Effector memory CD8-positive, alpha-beta T cell (primary cell): ENCODE data around the gene TAGLN3.

Source experiments
- ATAC-seq: fragments of 150-1000 bp; cut with Tn5 transposase; replicated peaks from 2 replicates; pipeline ENCODE4 v1.10.0; 2021; ENCODE audit warnings: mild to moderate bottlenecking, moderate library complexity
- DNase-seq, 3 experiments: peaks; one replicate each; pipeline ENCODE4 v3.0.0; 2021
- H3K27ac Mint-ChIP-seq, 2 donors: one replicate each; pipeline ENCODE4 v1.8.0; 2022; ENCODE audit warnings: mild to moderate bottlenecking in 2 of 2, mixed read lengths in 2 of 2, moderate library complexity in 2 of 2
- H3K27me3 Mint-ChIP-seq, 2 donors: one replicate each; pipeline ENCODE4 v1.8.0; 2022; ENCODE audit warnings: mixed read lengths in 2 of 2
- H3K36me3 Mint-ChIP-seq: one replicate; pipeline ENCODE4 v1.8.0; 2022; ENCODE audit warnings: mild to moderate bottlenecking, moderate library complexity, mixed read lengths; ENCODE audit not compliant: insufficient read depth
- H3K4me1 Mint-ChIP-seq, 2 donors: one replicate each; pipeline ENCODE4 v1.8.0; 2022; ENCODE audit warnings: low read depth in 2 of 2, mixed read lengths in 2 of 2
- H3K4me3 Mint-ChIP-seq, 2 donors: one replicate each; pipeline ENCODE4 v1.8.0; 2022; ENCODE audit warnings: mild to moderate bottlenecking in 2 of 2, mixed read lengths in 2 of 2, moderate library complexity in 2 of 2
- H3K9me3 Mint-ChIP-seq, 2 donors: one replicate each; pipeline ENCODE4 v1.8.0; 2022; ENCODE audit warnings: mixed read lengths in 2 of 2

TAGLN3 gene

GRCh38 chr3:112005091-112005672, 6.5 kb downstream of the TAGLN3 start:
- Mint-ChIP-seq H3K4me3 (no peak overlapping the region), H3K27me3 (no peaks in the 10 kb centered on the region), H3K4me1 (peaks cover 18 to 20% of the 10 kb centered on the region in 2 donors), H3K9me3 (no peaks in the 10 kb centered on the region), H3K27ac (no peak overlapping the region), H3K36me3 (no peaks in the 10 kb centered on the region)
- ATAC-seq (no peak), DNase-seq (no peak)

- no peak overlapping the region for H3K27ac Mint-ChIP-seq
- no peak overlapping the region for H3K4me3 Mint-ChIP-seq
- peaks cover 11 to 15% of the 10 kb centered on the region in 2 donors for H3K4me1 Mint-ChIP-seq
- H3K27me3 Mint-ChIP-seq = no peaks in the 10 kb centered on the region
- H3K9me3 Mint-ChIP-seq = no peaks in the 10 kb centered on the region
- DNase-seq (no peak), ATAC-seq (no peak)
- H3K36me3 Mint-ChIP-seq = no peaks in the 10 kb centered on the region
Observed at GRCh38 chr3:112007633-112008032, 8.9 kb downstream of the TAGLN3 start.

GRCh38 chr3:112009670-112010069, 10.9 kb downstream of the TAGLN3 start:
- Mint-ChIP-seq H3K4me3 (no peak overlapping the region), H3K9me3 (no peaks in the 10 kb centered on the region), H3K36me3 (no peaks in the 10 kb centered on the region), H3K27me3 (no peaks in the 10 kb centered on the region), H3K4me1 (peaks cover 4 to 7% of the 10 kb centered on the region in 2 donors), H3K27ac (no peak overlapping the region)
- ATAC-seq (no peak), DNase-seq (no peak)

GRCh38 chr3:112010636-112011035, 11.9 kb downstream of the TAGLN3 start:
- no peak overlapping the region for H3K27ac Mint-ChIP-seq

GRCh38 chr3:112011376-112011940, 12.7 kb downstream of the TAGLN3 start:
- DNase-seq = no peak
- ATAC-seq = no peak
- H3K27ac Mint-ChIP-seq = no peak overlapping the region
- H3K4me1 Mint-ChIP-seq = peaks cover 4 to 7% of the 10 kb centered on the region in 2 donors
- no peaks in the 10 kb centered on the region for H3K9me3 Mint-ChIP-seq
- H3K4me3 Mint-ChIP-seq = no peak overlapping the region
- H3K36me3 Mint-ChIP-seq = no peaks in the 10 kb centered on the region
- no peaks in the 10 kb centered on the region for H3K27me3 Mint-ChIP-seq

More at GRCh38 chr3:112010636-112011035, 11.9 kb downstream of the TAGLN3 start:
- ATAC-seq (no peak), DNase-seq (no peak)
- Mint-ChIP-seq H3K27me3 (no peaks in the 10 kb centered on the region), H3K9me3 (no peaks in the 10 kb centered on the region), H3K4me1 (peaks cover 4 to 7% of the 10 kb centered on the region in 2 donors), H3K4me3 (no peak overlapping the region), H3K36me3 (no peaks in the 10 kb centered on the region)

- H3K4me3 Mint-ChIP-seq = no peak overlapping the region
- H3K9me3 Mint-ChIP-seq = no peaks in the 10 kb centered on the region
- peak overlapping the region in 1 of 2 donors; percentile 83 for H3K27ac Mint-ChIP-seq
Observed at GRCh38 chr3:112012205-112012992, 13.7 kb downstream of the TAGLN3 start.

GRCh38 chr3:112013058-112013783, 14.5 kb downstream of the TAGLN3 start:
- no peaks in the 10 kb centered on the region for H3K27me3 Mint-ChIP-seq
- peak; percentile 26 to 42 (median 41) for DNase-seq
- H3K9me3 Mint-ChIP-seq = no peaks in the 10 kb centered on the region
- ATAC-seq = peak; percentile 90
- H3K36me3 Mint-ChIP-seq = no peaks in the 10 kb centered on the region
- peaks cover 4 to 7% of the 10 kb centered on the region in 2 donors for H3K4me1 Mint-ChIP-seq
- H3K27ac Mint-ChIP-seq = peak overlapping the region in 1 of 2 donors; percentile 83
- peak overlapping the region in 1 of 2 donors; percentile 32 for H3K4me3 Mint-ChIP-seq

More at GRCh38 chr3:112012205-112012992, 13.7 kb downstream of the TAGLN3 start:
- Mint-ChIP-seq H3K27me3 (no peaks in the 10 kb centered on the region), H3K4me1 (peaks cover 4 to 7% of the 10 kb centered on the region in 2 donors), H3K36me3 (no peaks in the 10 kb centered on the region)
- DNase-seq (no peak), ATAC-seq (no peak)

GRCh38 chr3:112013784-112014143, 15.0 kb downstream of the TAGLN3 start:
- DNase-seq = no peak
- Mint-ChIP-seq H3K27ac (no peak overlapping the region), H3K4me3 (peak overlapping the region in 1 of 2 donors; percentile 32), H3K9me3 (no peaks in the 10 kb centered on the region), H3K27me3 (no peaks in the 10 kb centered on the region), H3K4me1 (peaks cover 4 to 7% of the 10 kb centered on the region in 2 donors), H3K36me3 (no peaks in the 10 kb centered on the region)
- ATAC-seq = peak; percentile 33

GRCh38 chr3:112017091-112017490, 18.4 kb downstream of the TAGLN3 start:
- DNase-seq (no peak), ATAC-seq (no peak)
- Mint-ChIP-seq H3K4me1 (peaks cover 4 to 7% of the 10 kb centered on the region in 2 donors), H3K36me3 (no peaks in the 10 kb centered on the region), H3K27me3 (no peaks in the 10 kb centered on the region), H3K9me3 (no peaks in the 10 kb centered on the region), H3K4me3 (no peak overlapping the region), H3K27ac (no peak overlapping the region)

GRCh38 chr3:112018712-112019111, 20.0 kb downstream of the TAGLN3 start:
- no peaks in the 10 kb centered on the region for H3K27me3 Mint-ChIP-seq
- DNase-seq (no peak), ATAC-seq (no peak)
- H3K4me1 Mint-ChIP-seq = peaks cover 0 to 5% of the 10 kb centered on the region in 2 donors
- no peak overlapping the region for H3K4me3 Mint-ChIP-seq
- H3K36me3 Mint-ChIP-seq = no peaks in the 10 kb centered on the region
- H3K27ac Mint-ChIP-seq = no peak overlapping the region
- H3K9me3 Mint-ChIP-seq = no peaks in the 10 kb centered on the region

- Mint-ChIP-seq H3K27me3 (no peaks in the 10 kb centered on the region), H3K27ac (no peak overlapping the region), H3K9me3 (no peaks in the 10 kb centered on the region), H3K36me3 (no peaks in the 10 kb centered on the region), H3K4me1 (no peaks in the 10 kb centered on the region), H3K4me3 (no peak overlapping the region)
- ATAC-seq (no peak), DNase-seq (no peak)
Observed at GRCh38 chr3:112019716-112020115, 21.0 kb downstream of the TAGLN3 start.

- H3K9me3 Mint-ChIP-seq = no peaks in the 10 kb centered on the region
- no peaks in the 10 kb centered on the region for H3K27me3 Mint-ChIP-seq
- no peaks in the 10 kb centered on the region for H3K36me3 Mint-ChIP-seq
- H3K4me1 Mint-ChIP-seq = no peaks in the 10 kb centered on the region
- no peak overlapping the region for H3K27ac Mint-ChIP-seq
- no peak for ATAC-seq
- no peak overlapping the region for H3K4me3 Mint-ChIP-seq
- DNase-seq = no peak
Observed at GRCh38 chr3:112020674-112021085, 22.0 kb downstream of the TAGLN3 start.

- Mint-ChIP-seq H3K27ac (no peak overlapping the region), H3K4me1 (no peaks in the 10 kb centered on the region), H3K4me3 (no peak overlapping the region), H3K36me3 (no peaks in the 10 kb centered on the region), H3K9me3 (no peaks in the 10 kb centered on the region), H3K27me3 (no peaks in the 10 kb centered on the region)
- ATAC-seq (no peak), DNase-seq (no peak)
Observed at GRCh38 chr3:112027142-112027541, 28.4 kb downstream of the TAGLN3 start.
